PFSK-1 (cell line): Measurements from ENCODE around the gene MARCHF3.

Experiments
- FOXP2 ChIP-seq: optimal IDR thresholded peaks from 2 replicates; pipeline ENCODE3; 2011; ENCODE audit warnings: borderline replicate concordance, control low read depth, inconsistent platforms; ENCODE audit not compliant: insufficient read depth; ENCODE audit errors: extremely low read length, extremely low read depth
- POLR2AphosphoS5 ChIP-seq: IDR thresholded peaks from 2 replicates; pipeline ENCODE4 v1.6.1; 2012; ENCODE audit warnings: low read depth, mild to moderate bottlenecking, control low read depth, low read length, moderate library complexity
- REST ChIP-seq, 2 experiments: IDR thresholded peaks; 2 replicates each; pipeline versions ENCODE4 v1.6.1 to v1.8.0; 2011 to 2012; ENCODE audit warnings: low read depth in 2 of 2, low read length in 2 of 2, control low read depth in 1 of 2, inconsistent platforms in 1 of 2, mild to moderate bottlenecking in 1 of 2, moderate library complexity in 1 of 2; ENCODE audit not compliant: insufficient read depth in 1 of 2
- SIN3A ChIP-seq: IDR thresholded peaks from 2 replicates; pipeline ENCODE4 v1.6.1; 2012; ENCODE audit warnings: mild to moderate bottlenecking, low read length, moderate library complexity, borderline replicate concordance; ENCODE audit not compliant: insufficient read depth
- TAF1 ChIP-seq: IDR thresholded peaks from 2 replicates; pipeline ENCODE4 v1.6.1; 2012; ENCODE audit warnings: low read length, control low read depth, borderline replicate concordance; ENCODE audit not compliant: insufficient read depth

MARCHF3 gene

DNA sequence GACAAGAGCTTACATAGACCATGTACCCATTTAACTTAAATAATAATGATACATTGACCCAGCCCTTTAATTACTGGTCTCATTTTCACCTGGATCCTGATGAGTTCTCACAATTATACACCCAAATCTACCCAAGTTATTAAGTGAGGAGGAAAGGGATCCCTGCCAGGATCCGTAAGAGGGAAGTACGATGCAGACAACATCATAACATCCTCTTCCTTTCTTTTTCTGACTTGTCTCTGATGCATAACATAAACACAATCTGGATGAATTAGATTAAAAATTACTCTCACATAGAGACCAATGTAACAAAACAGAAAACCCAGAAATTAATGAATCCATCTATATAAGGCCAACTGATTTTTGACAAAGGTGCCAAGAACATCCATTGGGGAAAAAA, 17.0 kb downstream of the MARCHF3 start:
- TF ChIP-seq TAF1, result no peak
- TF ChIP-seq POLR2AphosphoS5, result no peak
- no peak for TF ChIP-seq REST (IDR thresholded peaks at IDR 0.05; ENCODE audit: insufficient read depth in 1 of 2, low read depth in 2 of 2, low read length in 2 of 2)
- TF ChIP-seq SIN3A, result no peak
- no peak for TF ChIP-seq FOXP2

DNA sequence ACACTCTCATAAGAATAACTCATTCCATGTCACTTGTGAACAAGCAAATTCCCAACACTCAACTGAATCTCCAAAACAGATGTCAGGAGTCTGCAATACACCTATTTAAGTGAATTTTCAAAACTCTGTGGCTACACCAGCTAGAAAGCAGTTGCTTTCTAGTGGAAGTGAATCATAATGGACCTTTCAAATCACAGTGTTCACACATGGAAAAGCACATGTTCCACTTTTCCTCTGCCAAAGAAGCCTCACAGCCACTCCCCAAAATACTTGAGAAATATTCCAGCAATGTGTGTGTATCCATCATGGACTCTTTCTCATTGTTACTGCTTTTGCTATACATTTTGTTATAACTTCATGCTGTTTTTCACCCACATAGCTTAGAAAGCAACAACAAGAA, 17.4 kb downstream of the MARCHF3 start:
- TF ChIP-seq TAF1 (no peak), SIN3A (no peak), REST (IDR thresholded peaks at IDR 0.05; ENCODE audit: insufficient read depth in 1 of 2, low read depth in 2 of 2, low read length in 2 of 2) (no peak), POLR2AphosphoS5 (no peak), FOXP2 (no peak)

DNA sequence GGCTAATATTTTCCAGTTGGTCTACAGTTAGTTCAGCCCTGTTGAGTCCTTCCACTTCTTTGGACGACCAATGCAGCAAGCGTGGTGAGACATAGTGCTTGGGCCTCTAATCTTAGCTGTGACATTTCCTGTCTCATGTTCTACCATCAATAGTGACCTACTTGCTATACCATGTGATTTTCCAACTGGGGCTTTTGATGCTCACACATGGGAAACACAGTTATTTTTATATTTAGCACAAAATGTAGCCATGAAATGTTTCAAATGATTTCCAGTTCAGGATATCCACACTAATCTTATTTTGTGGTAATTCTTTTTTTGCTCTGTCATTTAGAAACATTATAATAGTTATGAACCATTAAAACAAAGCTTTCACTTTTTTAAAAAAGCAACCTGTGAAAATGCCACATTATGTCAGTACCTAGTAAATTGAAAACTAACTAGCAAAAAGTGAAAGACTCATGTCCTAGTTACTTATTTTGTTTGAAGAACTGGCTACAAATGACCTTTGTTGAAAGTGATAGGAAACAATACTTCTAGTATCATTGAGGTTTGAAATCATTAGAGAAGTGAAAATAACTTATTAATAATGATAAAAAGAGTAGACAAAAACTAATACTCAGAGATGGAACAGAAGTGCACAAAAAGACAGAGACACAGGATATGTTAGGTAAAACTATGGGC, 18.3 kb downstream of the MARCHF3 start:
- TF ChIP-seq REST (IDR thresholded peaks at IDR 0.05; ENCODE audit: insufficient read depth in 1 of 2, low read depth in 2 of 2, low read length in 2 of 2) (no peak), POLR2AphosphoS5 (no peak), SIN3A (no peak), TAF1 (no peak), FOXP2 (no peak)

DNA sequence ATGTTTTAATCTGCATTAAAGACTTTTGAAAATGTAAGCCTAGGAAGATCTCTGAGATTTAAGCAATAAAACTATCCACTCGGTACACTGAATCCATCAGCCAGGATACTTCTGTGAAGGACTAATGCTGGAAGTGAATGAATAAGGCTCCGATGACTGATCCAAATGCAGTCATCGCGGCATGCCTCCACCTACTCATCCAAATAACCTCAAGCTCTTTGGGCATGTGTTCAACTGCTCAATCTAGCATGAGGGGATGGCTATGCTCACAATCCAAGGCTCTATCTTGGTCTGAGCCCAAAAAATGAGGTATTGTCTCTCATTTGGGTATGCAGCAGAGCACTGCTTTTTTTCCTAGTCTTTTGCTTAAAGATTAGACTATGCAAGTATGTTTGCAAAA, 19.2 kb downstream of the MARCHF3 start:
- TF ChIP-seq REST (IDR thresholded peaks at IDR 0.05; ENCODE audit: insufficient read depth in 1 of 2, low read depth in 2 of 2, low read length in 2 of 2), result no peak
- TF ChIP-seq POLR2AphosphoS5, result no peak
- no peak for TF ChIP-seq FOXP2
- TF ChIP-seq SIN3A, result no peak

DNA sequence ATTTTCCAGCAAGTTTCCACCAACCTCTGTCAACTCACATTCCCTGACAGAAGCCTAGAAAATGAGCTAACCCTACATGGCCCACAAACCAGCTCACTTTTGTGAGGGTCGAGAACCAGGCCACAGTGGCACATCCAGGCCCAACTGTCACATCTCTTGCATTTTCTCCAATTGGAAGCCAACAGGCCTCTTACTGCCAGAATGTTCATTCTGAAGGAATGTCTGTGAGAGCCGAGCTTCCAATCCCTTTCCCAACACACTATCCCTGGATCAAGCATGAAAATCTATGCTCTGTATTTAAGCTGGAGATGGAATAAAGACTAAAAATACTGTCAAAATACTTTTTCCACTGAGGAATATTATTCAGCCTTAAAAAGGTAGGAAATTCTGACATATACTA, 20.0 kb downstream of the MARCHF3 start:
- TF ChIP-seq FOXP2 (no peak), POLR2AphosphoS5 (no peak), REST (IDR thresholded peaks at IDR 0.05; ENCODE audit: insufficient read depth in 1 of 2, low read depth in 2 of 2, low read length in 2 of 2) (no peak), SIN3A (no peak), TAF1 (no peak)
